Muscle layer of duodenum (tissue), 2 donors: ENCODE data around the gene ATP11B.

Experiments used
- H3K27ac ChIP-seq: one replicate; pipeline ENCODE4 v1.7.0; 2013; ENCODE audit warnings: mild to moderate bottlenecking, low read length
- H3K27me3 ChIP-seq: one replicate; pipeline ENCODE4 v1.7.0; 2013; ENCODE audit warnings: low read depth, mild to moderate bottlenecking, control low read depth, low read length
- H3K36me3 ChIP-seq, 2 donors: one replicate each; pipeline ENCODE4 v1.7.0; 2013; ENCODE audit warnings: low read length in 2 of 2, control low read depth in 1 of 2, mild to moderate bottlenecking in 1 of 2; ENCODE audit not compliant: insufficient read depth in 2 of 2, control insufficient read depth in 1 of 2
- H3K4me1 ChIP-seq, 2 donors: one replicate each; pipeline ENCODE4 v1.7.0; 2013; ENCODE audit warnings: low read length in 2 of 2, mild to moderate bottlenecking in 2 of 2, control low read depth in 1 of 2, moderate library complexity in 1 of 2; ENCODE audit not compliant: insufficient read depth in 2 of 2, control insufficient read depth in 1 of 2
- H3K4me3 ChIP-seq, 2 donors: one replicate each; pipeline ENCODE4 v1.7.0; 2013; ENCODE audit warnings: low read length in 2 of 2, low read depth in 1 of 2, mild to moderate bottlenecking in 1 of 2
- H3K9me3 ChIP-seq, 2 donors: one replicate each; pipeline ENCODE4 v1.7.0; 2013; ENCODE audit warnings: low read length in 2 of 2, control low read depth in 1 of 2, mild to moderate bottlenecking in 1 of 2; ENCODE audit not compliant: control insufficient read depth in 1 of 2
- donor health status: healthy.

The ATP11B gene

DNA sequence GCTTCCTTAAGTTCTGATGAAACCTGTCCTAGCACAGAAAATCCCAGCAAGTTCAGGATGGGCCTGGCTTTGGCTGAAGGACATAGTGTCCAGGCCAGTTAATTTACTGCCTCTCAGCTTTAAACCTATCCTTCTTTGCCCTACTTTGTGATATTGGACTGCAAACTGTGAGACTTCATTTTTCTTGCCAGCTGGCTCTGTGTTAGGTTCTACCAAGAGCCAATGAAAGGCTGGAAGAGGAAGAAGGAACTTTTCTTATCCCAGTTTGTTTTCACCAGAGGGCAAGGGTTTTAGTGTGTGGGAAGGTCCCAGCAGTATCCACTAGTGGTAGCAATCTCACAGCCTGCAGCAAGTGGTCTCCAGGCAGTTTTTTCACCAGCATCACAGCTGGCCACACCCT is 168.9 kb downstream of the ATP11B start:
- H3K27me3 ChIP-seq: no peaks in the 10 kb centered on the region
- H3K9me3 ChIP-seq: no peaks in the 10 kb centered on the region
- H3K4me3 ChIP-seq: no peak overlapping the region
- peaks cover 4 to 7% of the 10 kb centered on the region in 2 donors for H3K36me3 ChIP-seq
- H3K27ac ChIP-seq: no peak overlapping the region
- peaks cover 0 to 5% of the 10 kb centered on the region in 2 donors for H3K4me1 ChIP-seq

GRCh38 chr3:182964179-182964578 is 170.9 kb downstream of the ATP11B start:
- no peaks in the 10 kb centered on the region for H3K27me3 ChIP-seq
- H3K4me1 ChIP-seq: peaks cover 0 to 13% of the 10 kb centered on the region in 2 donors
- peaks cover 0 to 4% of the 10 kb centered on the region in 2 donors for H3K36me3 ChIP-seq
- H3K27ac ChIP-seq: no peak overlapping the region
- no peak overlapping the region for H3K4me3 ChIP-seq
- no peaks in the 10 kb centered on the region for H3K9me3 ChIP-seq

- Histone ChIP-seq H3K9me3 (no peaks in the 10 kb centered on the region), H3K36me3 (no peaks in the 10 kb centered on the region), H3K4me1 (peaks cover 3 to 13% of the 10 kb centered on the region in 2 donors), H3K4me3 (no peak overlapping the region), H3K27me3 (no peaks in the 10 kb centered on the region), H3K27ac (no peak overlapping the region)
These were observed 172.6 kb downstream of the ATP11B start for GRCh38 chr3:182965861-182966366.

- no peaks in the 10 kb centered on the region for H3K27me3 ChIP-seq
- no peaks in the 10 kb centered on the region for H3K9me3 ChIP-seq
- H3K4me1 ChIP-seq: peaks cover 3 to 8% of the 10 kb centered on the region in 2 donors
- H3K4me3 ChIP-seq: no peak overlapping the region
- no peaks in the 10 kb centered on the region for H3K36me3 ChIP-seq
- H3K27ac ChIP-seq: no peak overlapping the region
These were observed 174.2 kb downstream of the ATP11B start for GRCh38 chr3:182967218-182968204.

DNA sequence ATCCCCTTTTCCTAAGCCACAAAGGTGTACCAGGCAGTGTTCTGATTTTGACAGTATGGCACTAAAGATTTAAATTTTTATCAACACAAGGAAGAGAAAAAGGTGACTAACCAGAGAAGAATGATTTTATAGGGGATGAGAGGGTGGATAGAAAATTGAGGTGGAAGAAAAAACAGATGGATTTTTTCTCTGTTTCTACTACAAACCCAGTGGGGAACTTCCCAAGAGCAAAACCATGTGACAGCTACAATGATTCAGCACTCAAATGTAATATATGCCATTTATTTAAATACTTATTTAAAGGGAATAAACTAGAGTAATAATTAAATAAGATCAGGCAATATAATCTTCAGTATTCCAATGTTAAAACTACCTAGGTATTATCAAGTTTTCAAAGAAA is 176.0 kb downstream of the ATP11B start:
- peaks cover 3 to 8% of the 10 kb centered on the region in 2 donors for H3K4me1 ChIP-seq

DNA sequence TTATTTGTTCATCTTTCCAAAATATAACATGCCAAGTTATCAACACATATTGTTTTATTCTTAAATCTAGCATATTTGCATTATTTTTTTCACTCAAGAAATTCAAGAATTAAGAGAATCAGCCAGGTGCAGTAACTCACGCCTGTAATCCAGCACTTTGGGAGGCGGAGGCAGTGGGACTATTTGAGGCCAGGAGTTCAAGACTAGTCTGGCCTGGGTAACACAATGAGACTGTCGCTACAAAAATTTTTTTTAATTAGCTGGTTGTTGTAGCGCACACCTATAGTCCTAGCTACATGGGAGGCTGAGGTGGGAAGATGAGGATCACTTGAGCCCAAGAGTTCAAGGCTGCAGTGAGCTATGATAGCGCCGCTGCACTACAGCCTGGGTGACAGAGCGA is 176.5 kb downstream of the ATP11B start:
- H3K36me3 ChIP-seq: no peaks in the 10 kb centered on the region
- H3K9me3 ChIP-seq: no peaks in the 10 kb centered on the region
- H3K4me3 ChIP-seq: no peak overlapping the region
- H3K27me3 ChIP-seq: no peaks in the 10 kb centered on the region
- peaks cover 3 to 8% of the 10 kb centered on the region in 2 donors for H3K4me1 ChIP-seq
- no peak overlapping the region for H3K27ac ChIP-seq

More for the DNA sequence above, 176.0 kb downstream of the ATP11B start:
- Histone ChIP-seq H3K27ac (no peak overlapping the region), H3K36me3 (no peaks in the 10 kb centered on the region), H3K9me3 (no peaks in the 10 kb centered on the region), H3K27me3 (no peaks in the 10 kb centered on the region), H3K4me3 (no peak overlapping the region)

- Histone ChIP-seq H3K4me1 (peaks cover 3 to 8% of the 10 kb centered on the region in 2 donors), H3K27me3 (no peaks in the 10 kb centered on the region), H3K4me3 (no peak overlapping the region), H3K9me3 (no peaks in the 10 kb centered on the region), H3K36me3 (no peaks in the 10 kb centered on the region), H3K27ac (no peak overlapping the region)
These were observed 177.6 kb downstream of the ATP11B start for GRCh38 chr3:182970811-182971418.
